Activated CD4-positive, alpha-beta memory T cell treated with anti-CD3 and anti-CD28 coated beads, Interleukin-2, amount 10 ng/mL, durations not matched to agents 7 days and 5 days (primary cell): Measurements from ENCODE around the gene SLC39A1. TPM values are rescaled to one million over a fixed set of nuclear protein-coding genes. Genes with fewer than 3 reads are reported as not detected.
"Not testable (repeated sequence)": the region's sequence is repeated elsewhere in the genome, so short reads cannot be mapped to it uniquely, and the experiment has no call there.

Source experiments
- CTCF ChIA-PET: fragments of 350-600 bp; sonication (Branson Sonifier 250); formaldehyde crosslinking; loops from one replicate; lab custom pipeline; 2021; ENCODE audit warnings: antibody characterized with exemption, inconsistent platforms; lab: Charles Lee
- POLR2A ChIA-PET: fragments of 350-600 bp; sonication (Branson Sonifier 250); formaldehyde crosslinking; loops from one replicate; lab custom pipeline; 2021; ENCODE audit warnings: antibody characterized with exemption; lab: Charles Lee
- DNase-seq: peaks from one replicate; pipeline ENCODE4 v3.0.0-alpha.2; 2020
- H3K27ac Mint-ChIP-seq: one replicate; pipeline ENCODE4 v1.8.0; 2021; ENCODE audit warnings: mild to moderate bottlenecking, mixed read lengths
- H3K27me3 Mint-ChIP-seq: one replicate; pipeline ENCODE4 v1.8.0; 2021; ENCODE audit warnings: mixed read lengths
- H3K36me3 Mint-ChIP-seq: one replicate; pipeline ENCODE4 v1.8.0; 2021; ENCODE audit warnings: low read depth, mixed read lengths
- H3K4me1 Mint-ChIP-seq: one replicate; pipeline ENCODE4 v1.8.0; 2021; ENCODE audit warnings: mixed read lengths
- H3K4me3 Mint-ChIP-seq: one replicate; pipeline ENCODE4 v1.8.0; 2021; ENCODE audit warnings: mild to moderate bottlenecking, mixed read lengths
- H3K9me3 Mint-ChIP-seq: one replicate; pipeline ENCODE4 v1.8.0; 2021; ENCODE audit warnings: mixed read lengths
- total RNA-seq, 2 experiments: library from RNA; stranded (reverse); gene quantifications; one replicate each; pipeline ENCODE4 v1.2.3, GENCODE V29; 2021

The SLC39A1 gene, protein sequence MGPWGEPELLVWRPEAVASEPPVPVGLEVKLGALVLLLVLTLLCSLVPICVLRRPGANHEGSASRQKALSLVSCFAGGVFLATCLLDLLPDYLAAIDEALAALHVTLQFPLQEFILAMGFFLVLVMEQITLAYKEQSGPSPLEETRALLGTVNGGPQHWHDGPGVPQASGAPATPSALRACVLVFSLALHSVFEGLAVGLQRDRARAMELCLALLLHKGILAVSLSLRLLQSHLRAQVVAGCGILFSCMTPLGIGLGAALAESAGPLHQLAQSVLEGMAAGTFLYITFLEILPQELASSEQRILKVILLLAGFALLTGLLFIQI
- 10 to 100 TPM; 42.5 to 42.6 TPM for total RNA-seq

DNA sequence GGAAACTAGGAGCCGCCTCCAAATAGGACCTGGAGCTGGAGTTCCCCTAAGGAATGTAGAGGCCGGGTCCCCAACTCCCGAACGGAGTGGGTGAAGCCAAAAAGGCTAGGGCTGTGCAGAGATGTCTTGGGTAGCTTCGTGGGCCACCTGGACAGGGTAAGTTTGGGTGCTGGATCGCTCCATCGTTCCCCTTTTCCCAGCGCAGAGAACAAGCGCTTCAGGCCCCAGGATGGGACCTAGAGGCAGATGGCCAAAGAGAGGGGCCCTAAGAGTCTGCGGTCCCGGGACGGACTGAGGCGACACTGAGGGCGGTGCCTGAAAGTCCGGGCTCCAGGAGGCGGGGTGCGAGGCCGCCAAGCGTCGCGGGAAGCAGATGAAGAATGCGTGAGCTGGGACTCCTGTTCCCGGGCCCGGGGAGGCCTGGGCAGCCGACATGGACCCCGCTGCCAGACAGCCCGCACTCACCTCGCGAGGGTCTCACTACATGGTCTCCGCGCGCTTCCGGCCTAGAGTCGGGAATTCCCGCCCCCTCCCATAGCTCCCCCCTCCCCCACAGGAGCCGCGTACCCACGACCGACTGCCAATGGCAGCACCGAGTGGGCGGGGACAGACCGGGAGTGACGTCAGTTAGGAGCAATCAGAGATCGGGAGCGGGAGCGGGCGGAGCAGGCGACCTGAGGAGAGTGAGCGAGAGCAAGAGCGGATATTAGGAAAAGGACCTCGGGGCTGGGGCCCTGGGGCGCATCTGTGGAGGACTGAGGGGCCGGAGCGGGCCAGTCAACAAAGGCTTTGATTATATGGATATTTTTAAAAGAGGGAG lies at the start of gene SLC39A1:
Gene SLC39A1, minus strand, starts transcription at position 508 of the 820 bp plus-strand sequence. CDS start 822 bp downstream, outside the sequence.
- Mint-ChIP-seq H3K27ac (peak within 1 kb of the TSS; percentile 82), H3K27me3 (no peaks in the 10 kb centered on the region), H3K4me3 (peak within 1 kb of the TSS; percentile 83), H3K9me3 (no peaks in the 10 kb centered on the region), H3K4me1 (peaks cover 68% of the 10 kb centered on the region), H3K36me3 (peaks cover 32% of the 10 kb centered on the region)
- DNase-seq = peak; percentile 96
- ChIA-PET CTCF (interaction anchor here (1.0 to 3.0 kb wide), 8 partner anchors 10 to 372 kb away, joined by 3 to 23 read pairs (median 5); partner anchors contain the start of genes CHTOP, DENND4B, JTB and RAB13), POLR2A (interaction anchor here (0.7 to 4.6 kb wide), 18 partner anchors 8 to 1121 kb away, joined by 3 to 44 read pairs (median 4); partner anchors contain the start of genes CHTOP, DENND4B, GATAD2B and JTB)

DNA sequence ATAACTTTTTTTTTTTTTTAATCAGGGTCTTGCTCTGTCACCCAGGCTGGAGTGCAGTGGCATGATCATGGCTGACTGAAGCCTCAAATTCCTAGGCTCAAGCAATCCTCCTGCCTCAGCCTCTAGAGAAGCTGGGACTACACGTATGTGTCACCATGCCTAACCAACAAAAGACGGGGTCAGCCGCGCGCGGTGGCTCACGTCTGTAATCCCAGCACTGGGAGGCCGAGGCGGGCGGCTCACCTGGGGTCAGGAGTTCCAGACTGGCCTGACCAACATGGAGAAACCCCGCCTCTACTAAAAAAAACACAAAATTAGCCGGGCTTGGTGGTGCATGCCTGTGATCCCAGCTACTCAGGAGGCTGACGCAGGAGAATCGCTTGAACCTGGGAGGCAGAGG lies 49.2 kb upstream of the SLC39A1 start:
- H3K36me3 Mint-ChIP-seq, H3K27me3 Mint-ChIP-seq, H3K9me3 Mint-ChIP-seq, DNase-seq, H3K4me3 Mint-ChIP-seq, CTCF ChIA-PET, H3K4me1 Mint-ChIP-seq, H3K27ac Mint-ChIP-seq: not testable (repeated sequence)
- POLR2A ChIA-PET = interaction anchor here (1.4 kb wide), 1 partner anchor 22 kb away, joined by 4 read pairs; the partner anchor contains the start of gene RPS27

DNA sequence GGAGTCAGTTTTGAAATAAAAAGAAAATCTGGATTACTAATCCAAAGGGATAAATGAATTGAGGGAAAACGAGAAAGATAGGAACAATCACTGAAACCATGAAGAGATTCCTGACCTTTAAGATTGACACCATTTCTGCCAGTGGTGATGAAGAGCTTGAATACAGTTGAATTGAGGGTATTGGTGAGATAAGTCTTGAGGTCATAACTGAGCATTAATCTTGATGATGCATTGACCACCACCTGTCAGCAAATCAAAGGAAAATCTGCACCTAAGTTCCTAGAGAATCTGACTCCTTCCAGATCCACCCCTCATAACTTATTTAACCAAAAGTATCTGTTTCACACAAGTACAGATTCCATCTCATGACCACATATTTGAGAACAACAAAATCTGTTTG lies 48.8 kb upstream of the SLC39A1 start:
- H3K9me3 Mint-ChIP-seq = no peaks in the 10 kb centered on the region
- POLR2A ChIA-PET = interaction anchor here (1.4 kb wide), 1 partner anchor 22 kb away, joined by 4 read pairs; the partner anchor contains the start of gene RPS27
- H3K4me3 Mint-ChIP-seq = no peak overlapping the region
- no peak overlapping the region for H3K27ac Mint-ChIP-seq
- DNase-seq = no peak
- no peaks in the 10 kb centered on the region for H3K27me3 Mint-ChIP-seq
- H3K36me3 Mint-ChIP-seq = no peaks in the 10 kb centered on the region
- CTCF ChIA-PET = no interaction called here
- no peaks in the 10 kb centered on the region for H3K4me1 Mint-ChIP-seq

DNA sequence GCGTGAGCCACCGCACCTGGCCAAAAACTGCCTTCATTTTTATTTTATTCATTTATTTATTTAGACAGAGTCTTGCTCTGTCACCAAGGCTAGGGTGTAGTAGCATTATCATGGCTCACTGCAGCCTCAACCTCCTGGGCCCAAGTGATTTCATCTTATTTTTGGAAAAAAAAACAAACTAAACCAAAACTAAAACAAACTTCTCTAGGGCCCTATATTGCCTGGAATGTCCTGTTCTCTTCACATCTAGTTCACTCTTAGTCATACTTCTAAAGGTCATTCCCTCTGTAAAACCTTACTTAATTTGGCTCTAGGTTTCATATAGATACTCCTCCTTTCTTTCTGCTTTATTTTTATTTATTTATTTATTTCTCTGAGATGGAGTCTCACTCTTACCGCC lies 42.8 kb upstream of the SLC39A1 start:
- Mint-ChIP-seq H3K9me3 (no peaks in the 10 kb centered on the region), H3K36me3 (no peaks in the 10 kb centered on the region), H3K4me3 (no peak overlapping the region), H3K27me3 (no peaks in the 10 kb centered on the region), H3K27ac (no peak overlapping the region), H3K4me1 (no peaks in the 10 kb centered on the region)
- DNase-seq = no peak
- ChIA-PET CTCF (no interaction called here), POLR2A (no interaction called here)

DNA sequence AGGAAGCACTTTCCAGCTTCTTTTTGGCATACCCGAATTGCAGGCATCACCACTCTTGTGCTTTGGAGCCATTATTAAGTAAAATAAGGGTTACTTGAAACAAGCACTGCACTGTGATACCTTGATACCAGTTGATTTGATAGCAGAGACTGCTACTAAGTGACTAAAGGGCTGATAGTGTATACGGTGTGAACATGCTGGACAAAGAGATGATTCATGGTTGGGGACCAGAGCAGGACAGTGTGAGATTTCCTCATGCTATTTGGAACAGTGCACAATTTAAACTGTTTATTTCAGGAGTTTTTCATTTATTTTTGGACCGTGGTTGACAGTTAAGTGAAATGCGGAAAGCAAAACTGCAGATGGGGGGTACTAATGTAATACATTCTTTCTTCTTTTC lies 37.1 kb upstream of the SLC39A1 start:
- POLR2A ChIA-PET = interaction anchor here (4.2 kb wide), 1 partner anchor 9 kb away, joined by 26 read pairs; the partner anchor contains the start of gene RPS27
- no peak overlapping the region for H3K27ac Mint-ChIP-seq
- CTCF ChIA-PET = no interaction called here
- no peak for DNase-seq
- no peak overlapping the region for H3K4me3 Mint-ChIP-seq
- H3K36me3 Mint-ChIP-seq = peaks cover 4% of the 10 kb centered on the region
- no peaks in the 10 kb centered on the region for H3K27me3 Mint-ChIP-seq
- no peaks in the 10 kb centered on the region for H3K9me3 Mint-ChIP-seq
- peaks cover 3% of the 10 kb centered on the region for H3K4me1 Mint-ChIP-seq

DNA sequence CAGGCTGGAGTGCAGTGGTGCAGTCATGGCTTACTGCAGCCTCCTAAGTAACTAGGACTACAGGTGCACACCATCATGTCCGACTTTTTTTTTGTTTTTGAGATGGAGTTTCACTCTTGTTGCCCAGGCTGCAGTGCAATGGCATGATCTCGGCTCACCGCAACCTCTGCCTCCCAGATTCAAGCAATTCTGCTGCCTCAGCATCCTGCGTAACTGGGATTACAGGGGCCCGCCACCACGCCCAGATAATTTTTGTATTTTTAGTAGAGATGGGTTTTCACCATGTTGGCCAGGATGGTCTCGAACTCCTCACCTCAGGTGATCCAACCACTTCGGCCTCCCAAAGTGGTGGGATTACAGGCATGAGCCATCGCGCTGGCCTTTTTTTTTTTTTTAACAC lies 33.5 kb upstream of the SLC39A1 start:
- DNase-seq, POLR2A ChIA-PET, H3K9me3 Mint-ChIP-seq, H3K4me3 Mint-ChIP-seq, H3K27ac Mint-ChIP-seq, CTCF ChIA-PET, H3K27me3 Mint-ChIP-seq: not testable (repeated sequence)
- Mint-ChIP-seq H3K36me3 (peaks cover 26% of the 10 kb centered on the region), H3K4me1 (peaks cover 19% of the 10 kb centered on the region)

DNA sequence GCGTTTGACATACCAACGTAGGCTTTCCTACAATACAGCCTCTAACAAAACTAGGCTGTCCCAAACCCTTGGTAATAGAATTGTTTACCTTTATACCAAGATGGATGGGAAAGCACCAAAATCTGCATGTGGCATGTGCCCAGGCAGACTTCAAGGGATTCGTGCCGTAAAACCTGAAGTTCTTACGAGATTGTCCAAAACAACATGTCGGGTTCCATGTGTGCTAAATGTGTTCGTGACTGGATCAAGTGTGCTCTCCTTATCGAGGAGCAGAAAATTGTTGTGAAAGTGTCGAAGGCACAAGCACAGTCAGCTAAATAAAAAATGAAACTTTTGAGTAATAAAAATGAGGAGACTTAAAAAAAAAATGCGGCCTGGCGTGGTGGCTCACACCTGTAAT lies 32.3 kb upstream of the SLC39A1 start:
- DNase-seq = no peak
- Mint-ChIP-seq H3K4me3 (no peak overlapping the region), H3K27me3 (no peaks in the 10 kb centered on the region), H3K27ac (no peak overlapping the region), H3K4me1 (peaks cover 26% of the 10 kb centered on the region), H3K36me3 (peaks cover 39% of the 10 kb centered on the region), H3K9me3 (no peaks in the 10 kb centered on the region)
- CTCF ChIA-PET = interaction anchor here (1.0 kb wide), 1 partner anchor 164 kb away, joined by 3 read pairs; no protein-coding TSS in a partner anchor
- POLR2A ChIA-PET = interaction anchor here (0.9 to 1.3 kb wide), 2 partner anchors 18 to 162 kb away, joined by 4 to 5 read pairs; partner anchors contain the start of gene JTB

DNA sequence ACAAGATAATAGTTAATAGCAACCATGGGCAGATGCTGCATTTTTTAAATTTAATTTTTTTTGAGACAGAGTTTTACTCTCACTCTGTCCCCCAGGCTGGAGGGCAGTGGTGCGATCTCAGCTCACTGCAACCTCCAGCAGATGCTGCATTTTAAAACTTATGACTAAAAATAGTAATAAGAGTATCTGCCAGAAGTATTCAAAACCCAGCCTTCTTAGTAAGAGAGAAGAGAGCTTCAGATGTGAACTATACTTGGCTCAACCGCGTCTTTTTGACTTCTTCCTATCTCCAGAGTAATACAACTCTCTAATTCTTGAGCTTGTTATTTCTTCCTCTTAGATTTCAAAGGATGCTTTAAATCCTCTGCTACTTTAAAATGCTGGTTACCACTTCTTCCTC lies 31.9 kb upstream of the SLC39A1 start:
- CTCF ChIA-PET = interaction anchor here (1.0 kb wide), 1 partner anchor 164 kb away, joined by 3 read pairs; no protein-coding TSS in a partner anchor
- peaks cover 40% of the 10 kb centered on the region for H3K36me3 Mint-ChIP-seq
- H3K27ac Mint-ChIP-seq = no peak overlapping the region
- no peaks in the 10 kb centered on the region for H3K9me3 Mint-ChIP-seq
- H3K4me1 Mint-ChIP-seq = peaks cover 30% of the 10 kb centered on the region
- H3K27me3 Mint-ChIP-seq = no peaks in the 10 kb centered on the region
- DNase-seq = no peak
- H3K4me3 Mint-ChIP-seq = no peak overlapping the region
- POLR2A ChIA-PET = interaction anchor here (0.9 to 2.5 kb wide), 4 partner anchors 8 to 162 kb away, joined by 3 to 9 read pairs (median 4); partner anchors contain the start of gene JTB

DNA sequence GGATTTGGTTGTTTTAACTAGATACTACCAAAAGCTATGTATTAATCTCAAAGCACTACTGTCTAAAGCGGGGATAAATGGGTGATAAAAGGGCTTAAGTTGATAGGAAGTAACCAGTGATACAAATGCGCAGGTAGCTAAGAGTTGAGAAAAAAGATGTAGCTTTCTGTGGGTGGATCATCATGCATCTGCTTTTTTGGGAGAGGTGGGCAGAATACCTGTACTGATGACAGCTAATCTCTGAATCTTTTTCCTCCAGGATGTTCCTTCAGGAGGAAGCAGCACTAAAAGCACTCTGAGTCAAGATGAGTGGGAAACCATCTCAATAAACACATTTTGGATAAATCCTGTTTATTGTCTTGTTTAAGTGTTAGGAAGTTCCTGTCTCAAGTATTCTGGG lies 28.5 kb upstream of the SLC39A1 start:
- Mint-ChIP-seq H3K4me1 (peaks cover 41% of the 10 kb centered on the region), H3K36me3 (peaks cover 40% of the 10 kb centered on the region), H3K9me3 (no peaks in the 10 kb centered on the region), H3K27me3 (no peaks in the 10 kb centered on the region), H3K27ac (peak overlapping the region; percentile 90), H3K4me3 (peak overlapping the region; percentile 90)
- no peak for DNase-seq
- ChIA-PET CTCF (interaction anchor here (1.2 to 3.7 kb wide), 3 partner anchors 15 to 320 kb away, joined by 3 to 20 read pairs (median 7); partner anchors contain the start of genes CREB3L4 and JTB), POLR2A (interaction anchor here (0.9 to 3.9 kb wide), 14 partner anchors 8 to 320 kb away, joined by 3 to 81 read pairs (median 20); partner anchors contain the start of genes CREB3L4, DENND4B, GATAD2B and JTB)

DNA sequence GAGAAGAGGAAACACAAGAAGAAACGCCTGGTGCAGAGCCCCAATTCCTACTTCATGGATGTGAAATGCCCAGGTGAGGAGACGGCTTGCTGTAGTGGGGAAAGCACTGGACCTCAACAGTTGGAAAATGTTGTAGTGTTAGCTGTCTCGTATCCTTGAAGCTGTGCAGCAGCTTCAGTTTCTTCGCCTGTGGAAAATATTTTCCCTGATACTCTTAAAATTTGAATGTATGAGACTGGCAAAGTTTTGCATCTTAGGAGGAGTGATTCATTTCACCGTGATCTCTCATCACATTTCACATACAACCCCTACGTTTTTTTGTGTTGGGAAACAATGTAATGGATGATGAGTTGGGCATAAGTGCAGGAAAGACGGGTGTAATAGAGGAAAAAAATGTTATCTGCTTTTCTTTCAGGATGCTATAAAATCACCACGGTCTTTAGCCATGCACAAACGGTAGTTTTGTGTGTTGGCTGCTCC lies 27.9 kb upstream of the SLC39A1 start:
- Mint-ChIP-seq H3K36me3 (peaks cover 40% of the 10 kb centered on the region), H3K4me3 (peak overlapping the region; percentile 90), H3K27me3 (no peaks in the 10 kb centered on the region), H3K27ac (peak overlapping the region; percentile 90), H3K4me1 (peaks cover 46% of the 10 kb centered on the region), H3K9me3 (no peaks in the 10 kb centered on the region)
- no peak for DNase-seq
- CTCF ChIA-PET = interaction anchor here (1.0 to 3.7 kb wide), 6 partner anchors 14 to 345 kb away, joined by 3 to 20 read pairs (median 5); partner anchors contain the start of genes CREB3L4, GATAD2B and JTB
- POLR2A ChIA-PET = interaction anchor here (0.9 to 3.9 kb wide), 31 partner anchors 9 to 459 kb away, joined by 3 to 81 read pairs (median 7); partner anchors contain the start of genes CHTOP, CREB3L4, DENND4B and GATAD2B

DNA sequence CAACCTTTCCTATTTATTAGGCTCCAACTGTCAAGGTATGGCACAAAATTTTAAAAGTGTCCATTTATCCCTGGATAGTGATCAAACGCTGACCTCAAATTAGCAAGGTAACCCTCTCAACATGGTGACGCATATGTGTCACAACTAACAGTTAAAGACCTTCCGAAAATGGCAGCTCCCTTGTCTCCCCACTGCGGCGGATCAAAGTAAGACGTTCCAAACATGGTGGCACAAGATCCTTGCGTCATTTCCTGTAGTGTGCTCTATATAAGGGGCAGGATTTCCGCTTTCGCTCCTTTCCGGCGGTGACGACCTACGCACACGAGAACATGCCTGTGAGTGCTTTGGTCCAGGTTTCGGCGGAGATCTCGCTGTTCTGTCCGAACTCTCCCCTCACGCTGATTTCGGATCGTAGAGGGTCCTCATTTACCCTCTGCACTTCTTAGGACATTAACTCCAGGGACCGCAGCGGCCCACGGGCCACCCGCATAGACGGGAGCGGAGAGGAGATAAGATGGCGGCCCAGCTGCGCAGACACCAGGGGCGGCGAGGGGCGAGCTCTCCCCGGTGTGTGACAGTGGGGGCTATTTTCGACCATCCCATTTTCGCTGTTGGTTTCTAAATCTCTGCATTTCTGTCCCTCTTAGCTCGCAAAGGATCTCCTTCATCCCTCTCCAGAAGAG lies 27.3 kb upstream of the SLC39A1 start, which contains the start of gene RPS27:
Gene RPS27, plus strand, starts transcription at position 295 of the 683 bp plus-strand sequence. Its CDS starts 35 bp downstream, at position 330.
- Mint-ChIP-seq H3K27ac (peak within 1 kb of the TSS; percentile 90), H3K9me3 (no peaks in the 10 kb centered on the region), H3K36me3 (peaks cover 38% of the 10 kb centered on the region), H3K4me3 (peak within 1 kb of the TSS; percentile 90), H3K27me3 (no peaks in the 10 kb centered on the region), H3K4me1 (peaks cover 49% of the 10 kb centered on the region)
- peak; percentile 91 for DNase-seq
- ChIA-PET CTCF (interaction anchor here (0.6 to 3.7 kb wide), 10 partner anchors 14 to 345 kb away, joined by 3 to 20 read pairs (median 4); partner anchors contain the start of genes CREB3L4, GATAD2B and JTB), POLR2A (interaction anchor here (0.6 to 3.9 kb wide), 49 partner anchors 10 to 459 kb away, joined by 3 to 81 read pairs (median 4); partner anchors contain the start of genes ATP8B2, CHTOP, CREB3L4 and DENND4B)
